ENCODE data around the gene ECHDC3.
"Not testable (repeated sequence)": the region's sequence is repeated elsewhere in the genome, so short reads cannot be mapped to it uniquely, and the experiment has no call there.

Gene ECHDC3

DNA sequence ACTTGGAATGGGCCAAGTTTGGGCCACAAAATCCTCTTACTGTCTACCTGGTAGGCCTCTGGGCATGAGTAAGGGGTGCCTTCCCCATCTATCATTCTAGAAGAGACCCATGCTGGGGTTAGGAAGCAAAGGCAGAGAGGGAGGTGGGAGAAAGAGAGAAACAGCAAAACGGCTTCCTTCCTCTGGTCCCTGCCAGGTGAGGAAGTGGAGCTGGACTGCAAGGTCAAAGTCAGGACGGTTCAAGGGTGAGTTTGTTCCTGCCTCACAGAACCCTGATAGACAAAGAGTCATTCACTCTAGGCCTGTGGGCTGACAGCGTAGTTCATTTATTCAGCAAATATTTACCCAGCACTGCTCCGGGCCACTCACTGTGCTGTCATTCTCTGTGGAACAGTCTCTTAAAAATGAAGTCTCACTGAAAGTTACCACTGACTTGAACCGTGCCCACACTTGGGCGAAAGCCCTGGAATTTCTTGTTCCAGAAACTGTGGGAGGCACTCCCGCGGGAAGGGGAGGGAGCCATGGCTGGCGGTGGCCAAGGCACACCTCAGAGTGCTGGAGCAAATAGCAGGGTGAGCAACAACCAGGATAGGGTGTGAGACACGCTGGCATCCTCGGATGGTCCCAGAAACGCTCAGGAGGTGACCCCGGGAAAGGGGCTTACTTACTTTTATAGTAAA is 26.2 kb upstream of the ECHDC3 start:
- FAIRE-seq = no peak
- no peak for DNase-seq (ENCODE audit: insufficient read length, low spot score)

DNA sequence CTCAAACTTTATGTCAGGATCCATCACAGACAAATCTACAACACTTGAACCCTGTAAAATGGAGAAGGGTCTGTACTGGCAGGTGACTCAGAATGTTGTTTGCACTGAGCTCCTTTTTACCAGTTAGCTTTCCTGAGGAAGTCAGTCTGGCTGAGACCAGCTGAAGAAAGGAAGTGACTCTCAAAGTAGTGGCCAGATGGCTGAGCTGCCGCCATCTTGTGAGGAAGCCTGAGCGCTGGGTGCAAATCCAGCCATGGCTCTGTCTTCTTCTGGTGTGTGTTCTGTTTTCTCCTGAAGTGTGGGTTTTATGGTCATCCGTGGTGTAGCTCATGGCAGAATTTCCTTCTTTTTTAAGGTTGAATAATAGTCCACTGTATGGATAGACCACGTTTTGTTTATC is 25.5 kb upstream of the ECHDC3 start:
- no peak for DNase-seq (ENCODE audit: insufficient read length, low spot score)
- FAIRE-seq = no peak

- FAIRE-seq = no peak
Observed at GRCh38 chr10:11719496-11720259, 22.5 kb upstream of the ECHDC3 start.

DNA sequence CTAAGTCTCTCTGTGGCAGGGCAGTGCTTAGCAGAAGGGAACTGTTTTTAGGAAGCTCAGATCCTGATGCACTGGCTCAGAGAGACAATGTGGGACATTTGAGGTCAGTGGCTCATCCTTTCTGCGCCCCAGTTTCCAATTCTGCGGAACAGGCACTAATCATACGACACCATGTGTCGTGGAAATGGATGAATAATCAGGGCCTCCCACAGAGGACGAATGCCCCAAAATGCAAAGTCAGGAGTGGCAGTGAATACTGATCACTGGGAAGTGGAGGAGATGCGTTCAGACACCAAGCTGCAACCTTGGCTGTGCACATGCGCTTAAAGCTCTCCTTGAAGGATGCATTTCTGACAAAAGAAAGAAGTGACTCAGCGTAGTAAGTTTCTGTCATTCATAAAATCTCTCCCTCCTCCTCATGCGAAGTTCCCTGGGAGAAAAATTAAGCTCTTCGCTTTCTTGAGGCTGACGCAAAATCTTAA is 21.9 kb upstream of the ECHDC3 start:
- no peak for DNase-seq (ENCODE audit: insufficient read length, low spot score)
- FAIRE-seq = no peak

More at GRCh38 chr10:11719496-11720259, 22.5 kb upstream of the ECHDC3 start:
- no peak for DNase-seq (ENCODE audit: insufficient read length, low spot score)

DNA sequence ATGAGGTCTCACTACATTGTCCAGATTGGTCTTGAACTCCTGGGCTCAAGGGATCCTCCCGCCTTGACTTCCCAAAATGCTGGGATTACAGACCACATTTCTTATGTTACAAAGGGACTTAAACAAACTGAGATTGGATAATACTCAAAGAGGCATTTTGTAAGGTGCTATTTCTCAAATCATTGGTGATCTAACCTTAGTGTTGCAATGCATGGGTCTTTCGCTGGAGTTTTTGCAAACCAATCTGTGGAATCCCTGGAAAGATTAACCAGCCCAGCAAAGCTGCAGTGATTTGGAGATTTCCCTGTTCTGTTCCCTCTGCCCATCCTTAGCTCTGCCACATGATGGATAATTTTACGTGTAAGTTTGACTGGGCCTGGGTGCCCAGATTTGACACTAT is 20.4 kb upstream of the ECHDC3 start:
- no peak for DNase-seq (ENCODE audit: insufficient read length, low spot score)
- no peak for FAIRE-seq

- FAIRE-seq = no peak
- no peak for DNase-seq (ENCODE audit: insufficient read length, low spot score)
Observed at GRCh38 chr10:11723359-11723758, 18.8 kb upstream of the ECHDC3 start.

- DNase-seq (ENCODE audit: insufficient read length, low spot score) (peak; percentile 63), FAIRE-seq (peak; percentile 91)
Observed at GRCh38 chr10:11724938-11725776, 17.0 kb upstream of the ECHDC3 start.

GRCh38 chr10:11725912-11726311 is 16.3 kb upstream of the ECHDC3 start:
- FAIRE-seq = no peak
- DNase-seq (ENCODE audit: insufficient read length, low spot score) = no peak

GRCh38 chr10:11727563-11727962 is 14.6 kb upstream of the ECHDC3 start:
- DNase-seq (ENCODE audit: insufficient read length, low spot score) (no peak), FAIRE-seq (no peak)

- no peak for FAIRE-seq
Observed at GRCh38 chr10:11728353-11728752, 13.8 kb upstream of the ECHDC3 start.

GRCh38 chr10:11729790-11730315 is 12.3 kb upstream of the ECHDC3 start:
- FAIRE-seq (no peak), DNase-seq (ENCODE audit: insufficient read length, low spot score) (no peak)

More at GRCh38 chr10:11728353-11728752, 13.8 kb upstream of the ECHDC3 start:
- no peak for DNase-seq (ENCODE audit: insufficient read length, low spot score)

- DNase-seq (ENCODE audit: insufficient read length, low spot score) = no peak
- FAIRE-seq = no peak
Observed at GRCh38 chr10:11730779-11731178, 11.4 kb upstream of the ECHDC3 start.

- DNase-seq (ENCODE audit: insufficient read length, low spot score); FAIRE-seq: not testable (repeated sequence)
Observed at GRCh38 chr10:11736767-11737166, 5.4 kb upstream of the ECHDC3 start.

GRCh38 chr10:11737258-11738032 is 4.7 kb upstream of the ECHDC3 start:
- DNase-seq (ENCODE audit: insufficient read length, low spot score); FAIRE-seq: not testable (repeated sequence)

GRCh38 chr10:11740907-11741306 is 1.3 kb upstream of the ECHDC3 start:
- DNase-seq (ENCODE audit: insufficient read length, low spot score) (no peak), FAIRE-seq (no peak)

DNA sequence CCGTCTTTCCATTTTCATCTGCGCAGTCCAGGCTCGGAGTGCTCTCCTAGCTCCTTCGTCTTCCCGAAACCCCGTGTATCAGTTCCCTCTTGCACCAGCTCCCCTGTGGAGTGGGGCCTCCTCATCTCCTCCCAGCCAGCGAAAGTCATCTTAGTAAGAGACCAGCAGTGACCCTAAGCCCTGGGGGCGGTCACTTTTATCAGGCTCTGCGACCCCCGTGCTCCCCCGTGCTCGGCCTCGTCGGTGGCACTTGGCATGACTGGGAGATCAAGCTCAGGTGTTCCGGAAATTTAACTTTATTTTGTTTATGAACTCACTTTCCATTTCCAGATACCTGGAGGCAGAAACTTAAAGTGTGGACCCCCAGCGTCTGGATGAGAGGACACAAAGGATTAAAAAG is 574 bp upstream of the ECHDC3 start:
- DNase-seq (ENCODE audit: insufficient read length, low spot score) (no peak), FAIRE-seq (no peak)

- FAIRE-seq (no peak), DNase-seq (ENCODE audit: insufficient read length, low spot score) (no peak)
Observed at GRCh38 chr10:11742779-11743298, 657 bp downstream of the ECHDC3 start.

- no peak for FAIRE-seq
- no peak for DNase-seq (ENCODE audit: insufficient read length, low spot score)
Observed at GRCh38 chr10:11743461-11744338, 1.5 kb downstream of the ECHDC3 start.

DNA sequence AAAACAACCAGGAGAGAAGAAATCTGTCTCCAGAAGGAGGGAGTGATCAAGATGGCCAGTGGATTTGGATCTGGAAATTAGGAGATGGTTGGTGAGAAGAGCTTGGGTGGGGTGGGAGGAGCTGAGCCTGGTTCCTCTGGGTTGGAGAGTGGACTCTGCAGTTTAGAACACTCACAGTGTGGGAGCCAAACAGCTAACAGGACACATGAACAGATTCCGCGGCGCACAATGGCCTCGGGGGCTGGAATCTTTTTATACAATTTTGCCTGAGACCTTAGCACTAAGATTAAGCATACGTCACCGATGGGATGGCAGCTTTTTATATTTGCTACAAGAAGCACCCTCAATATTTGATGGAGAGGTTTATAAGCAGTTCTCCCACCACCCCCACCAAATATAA is 2.9 kb downstream of the ECHDC3 start:
- no peak for FAIRE-seq
- DNase-seq (ENCODE audit: insufficient read length, low spot score) = no peak

All from GM19239 (cell line).